Suppressor macrophage treated with lipopolysaccharide for 4 hours (primary cell): ENCODE measurements around the gene IRX6.

ENCODE experiments used
- DNase-seq: peaks from one replicate; pipeline ENCODE4 v3.0.0-alpha.2; 2020

IRX6 gene

DNA sequence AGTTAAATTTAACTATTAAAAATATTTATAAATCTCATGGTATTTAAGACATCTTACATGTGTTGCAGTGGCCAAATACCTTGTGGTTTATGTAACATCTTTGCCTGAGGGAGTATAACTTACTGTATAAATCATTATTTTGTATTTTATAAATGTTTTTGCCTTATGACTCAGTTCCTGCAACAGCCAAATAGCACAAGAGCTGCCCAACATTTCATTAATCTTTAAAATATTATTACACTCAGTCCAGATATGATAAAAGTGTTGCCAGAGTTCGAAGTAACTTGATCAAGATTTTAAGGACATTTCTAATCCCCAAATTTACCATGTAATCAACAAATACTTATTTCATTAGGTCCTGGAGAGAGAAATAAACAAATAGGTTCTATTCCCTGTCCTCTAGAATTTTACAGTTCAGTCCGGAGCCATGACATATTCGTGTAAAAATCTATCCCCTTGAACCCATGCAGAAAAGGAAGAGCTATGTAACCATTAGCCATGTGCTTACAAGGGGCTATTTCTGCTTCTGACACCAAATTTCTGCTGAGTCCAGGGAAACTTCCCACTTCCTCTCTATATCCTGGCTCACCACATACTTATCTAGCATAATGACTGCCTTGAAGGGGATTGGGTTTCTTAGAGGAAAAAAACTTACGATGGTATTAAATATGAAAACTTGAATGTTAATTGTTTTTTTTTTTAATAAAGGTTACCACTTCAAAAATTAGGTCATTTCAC lies 44.0 kb downstream of the IRX6 start:
- DNase-seq, result peak; percentile 46

DNA sequence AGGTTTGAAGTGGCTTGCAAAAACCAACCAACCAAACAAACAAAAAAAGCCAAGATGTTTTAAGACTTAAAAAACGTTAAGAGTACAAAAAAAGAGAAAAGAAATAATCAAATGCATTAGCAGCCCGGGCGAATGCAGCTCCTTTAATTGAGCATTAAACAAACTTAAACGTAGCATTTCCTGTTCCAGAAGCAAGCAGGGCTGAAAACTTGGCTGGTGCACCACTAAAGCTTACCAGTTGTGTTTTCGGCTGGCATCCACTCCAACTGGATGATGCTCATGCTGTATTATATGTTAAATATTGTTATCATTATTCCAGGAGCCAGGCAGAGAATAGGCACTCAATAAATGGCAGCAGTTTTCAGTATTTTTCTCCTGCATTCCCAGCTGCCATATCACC lies 45.1 kb downstream of the IRX6 start:
- DNase-seq, result no peak

DNA sequence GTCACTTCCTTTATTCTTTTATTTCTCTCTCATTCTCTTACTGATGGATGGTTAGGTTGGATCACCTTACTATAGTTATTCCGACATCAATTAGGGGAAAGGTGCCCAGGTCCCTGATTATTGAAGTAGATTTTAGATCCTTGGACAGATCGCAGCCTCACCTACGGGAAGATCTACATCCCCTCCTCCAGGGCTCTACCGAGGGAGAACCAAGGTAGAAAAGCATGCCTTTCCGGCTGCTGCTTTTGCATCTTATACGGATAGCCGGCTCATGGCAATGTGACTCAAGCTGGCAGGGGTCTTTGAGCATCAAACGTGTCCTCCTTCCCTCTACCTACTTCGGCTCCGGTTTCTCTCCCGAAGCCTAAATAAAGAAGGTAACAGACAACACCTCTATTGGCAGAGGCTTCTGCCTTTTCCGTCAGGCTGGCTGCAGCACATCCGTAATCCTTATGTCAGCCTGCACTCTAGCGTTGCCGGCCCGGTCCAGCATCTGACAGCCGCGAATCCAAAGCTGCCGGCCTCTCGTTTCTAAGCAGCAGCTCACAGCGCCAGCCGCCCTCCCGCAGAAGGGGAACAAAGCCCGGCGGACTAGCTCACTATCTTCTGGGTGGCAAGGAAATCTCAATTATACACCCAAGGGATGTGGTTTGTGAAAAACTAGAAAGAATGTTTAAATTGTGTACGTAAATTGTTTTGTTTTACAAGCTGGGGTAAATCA lies 46.9 kb downstream of the IRX6 start:
- DNase-seq, result peak; percentile 50

DNA sequence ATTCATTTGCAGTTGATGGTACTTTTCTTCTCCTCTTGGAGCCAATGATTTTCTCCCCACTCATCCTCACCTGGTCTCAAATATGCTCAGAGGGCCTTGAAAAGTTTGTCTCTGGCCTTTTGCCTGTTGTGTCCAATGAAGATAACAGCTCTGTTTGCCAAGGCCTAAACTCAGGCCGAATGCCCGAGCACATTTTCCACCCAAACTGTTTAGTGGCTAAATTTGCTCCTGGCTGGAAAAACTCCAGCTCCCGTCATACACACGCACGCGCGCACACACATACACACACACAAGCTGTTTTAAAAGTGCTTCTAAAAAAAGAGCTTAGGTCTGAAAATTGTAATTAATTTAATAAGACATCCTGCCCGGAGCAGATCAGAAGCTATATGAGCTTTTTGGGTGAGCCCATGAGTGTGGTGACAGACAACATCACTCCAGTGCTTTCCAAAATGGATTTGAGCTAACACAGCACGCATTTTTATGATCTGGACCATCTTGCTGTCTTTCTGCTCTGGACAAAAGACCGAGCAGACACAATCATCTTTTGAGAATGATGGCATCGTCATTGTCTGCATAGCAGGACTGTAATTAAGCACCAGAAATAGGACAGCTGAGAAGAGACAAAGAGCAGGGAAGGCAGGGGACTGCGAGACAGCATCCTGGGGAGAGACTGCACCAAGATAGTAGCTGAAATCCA lies 48.9 kb downstream of the IRX6 start:
- DNase-seq, result no peak

DNA sequence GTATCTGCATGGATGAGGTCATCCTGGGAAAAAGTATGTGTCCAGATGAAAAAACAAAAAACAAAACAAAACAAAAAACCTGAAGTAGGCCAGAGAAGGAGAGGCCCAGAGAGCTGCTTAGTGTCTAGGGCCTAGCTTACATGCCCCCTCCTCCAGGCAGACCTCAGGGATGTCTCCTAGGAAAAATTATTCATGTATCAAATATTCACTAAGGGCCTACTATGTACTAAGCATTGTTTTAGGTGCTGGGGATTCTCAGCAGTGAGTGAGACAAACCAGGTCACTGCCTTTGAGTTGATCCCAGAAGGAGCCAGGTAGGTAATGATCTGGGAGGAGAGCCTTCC lies 49.5 kb downstream of the IRX6 start:
- DNase-seq, result no peak

DNA sequence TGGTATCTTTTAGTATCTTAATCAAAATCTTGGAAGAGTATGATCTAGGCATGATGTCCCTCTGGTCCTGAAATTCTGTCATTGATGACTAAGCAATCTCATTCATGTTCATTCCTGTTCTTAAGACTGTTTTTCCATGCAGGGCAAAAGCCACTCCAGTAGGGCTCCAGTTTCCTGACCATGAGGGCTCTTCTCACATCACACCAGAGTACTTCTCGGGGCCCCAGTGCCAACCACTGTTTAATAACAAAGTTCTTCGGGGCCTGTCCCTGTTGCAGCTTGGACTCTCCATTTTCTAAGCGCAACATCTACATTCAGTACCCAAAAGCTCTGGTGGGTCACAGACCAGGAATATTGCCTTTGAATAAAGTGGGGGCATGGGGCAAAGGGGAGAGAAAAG lies 52.0 kb downstream of the IRX6 start:
- no peak for DNase-seq

DNA sequence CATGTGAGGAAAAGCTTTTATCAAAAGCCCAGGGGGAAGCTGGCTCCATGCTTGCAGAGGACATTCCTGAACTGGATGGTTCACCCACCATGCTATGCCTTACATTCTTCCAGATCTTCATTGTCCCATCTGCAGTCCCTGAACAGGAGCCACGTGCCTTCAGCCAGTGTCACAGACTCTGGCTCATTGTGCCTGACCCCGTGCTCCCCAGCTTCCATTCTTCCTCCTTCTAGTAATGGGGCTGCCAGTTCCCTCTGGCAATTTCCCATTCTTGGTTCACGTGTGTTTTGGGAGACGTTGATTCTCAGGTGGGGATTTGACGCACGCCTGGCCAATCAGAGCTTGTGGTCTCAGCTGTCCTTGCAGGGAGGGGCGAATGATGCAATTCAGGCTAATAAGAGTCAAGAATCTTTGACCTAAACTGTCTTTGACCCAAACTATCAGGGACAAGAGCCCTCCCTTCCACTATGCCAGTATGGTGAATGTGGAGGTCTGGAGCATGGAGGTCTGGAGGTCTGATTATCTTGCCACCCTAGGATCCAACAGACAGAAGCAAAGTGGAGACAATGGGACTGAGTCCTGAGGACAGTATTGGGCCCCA lies 52.7 kb downstream of the IRX6 start:
- no peak for DNase-seq

DNA sequence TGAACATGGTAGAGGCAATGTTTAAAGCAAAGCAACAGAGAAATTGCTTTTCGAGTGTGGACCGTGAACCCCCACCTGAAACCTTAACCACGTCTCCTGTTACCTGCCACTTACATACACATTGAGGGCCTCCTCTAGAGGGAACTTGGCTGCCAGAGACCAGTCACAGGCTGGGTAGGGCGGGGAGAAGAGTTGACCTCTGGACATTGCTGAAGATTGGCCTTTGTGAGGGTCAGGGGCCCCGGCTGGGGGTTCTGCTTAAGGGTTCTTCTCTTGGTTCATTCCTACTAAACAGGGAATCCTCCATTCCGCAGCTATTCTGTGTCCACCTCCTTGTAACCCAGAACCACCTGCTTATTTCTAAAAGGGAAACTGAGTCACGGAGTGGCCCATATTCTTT lies 53.8 kb downstream of the IRX6 start:
- DNase-seq, result no peak

DNA sequence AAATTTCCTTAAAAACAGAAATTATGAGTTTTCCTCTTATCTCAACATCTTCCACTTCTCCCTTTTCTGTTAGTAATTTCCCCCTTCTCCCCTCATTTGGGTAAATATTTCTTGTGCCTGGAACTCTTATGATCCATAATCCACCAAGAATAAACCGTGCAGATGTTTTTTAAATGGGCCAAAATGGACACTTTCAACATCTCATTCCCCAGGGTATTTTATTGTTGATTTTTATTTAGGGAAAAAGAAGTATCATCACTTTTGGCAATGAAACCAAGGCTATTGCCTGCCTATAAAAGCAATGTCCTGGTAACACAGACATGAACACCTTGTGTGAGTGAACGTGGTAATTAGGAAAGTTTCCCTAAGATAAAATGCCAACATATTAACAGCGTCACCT lies 54.6 kb downstream of the IRX6 start:
- no peak for DNase-seq

DNA sequence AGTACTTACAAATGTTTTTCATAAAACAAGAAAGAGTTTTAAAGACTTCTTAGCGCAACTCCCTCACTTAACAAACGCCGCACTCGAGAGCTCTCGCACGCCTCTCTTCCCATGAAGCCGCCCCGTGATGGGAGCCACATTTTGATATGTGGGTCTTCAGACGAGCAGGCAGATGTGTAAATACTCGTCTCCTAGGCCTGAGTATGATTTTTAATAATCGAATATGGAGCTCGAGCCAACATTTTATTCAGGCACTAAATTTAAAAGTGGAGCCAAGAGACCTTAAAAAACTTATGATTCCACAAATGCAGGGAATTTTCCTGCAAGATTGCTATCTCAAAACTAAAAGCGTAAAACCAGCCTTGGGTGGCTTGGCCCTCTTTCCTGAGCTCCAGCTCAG lies 55.4 kb downstream of the IRX6 start:
- DNase-seq, result no peak

DNA sequence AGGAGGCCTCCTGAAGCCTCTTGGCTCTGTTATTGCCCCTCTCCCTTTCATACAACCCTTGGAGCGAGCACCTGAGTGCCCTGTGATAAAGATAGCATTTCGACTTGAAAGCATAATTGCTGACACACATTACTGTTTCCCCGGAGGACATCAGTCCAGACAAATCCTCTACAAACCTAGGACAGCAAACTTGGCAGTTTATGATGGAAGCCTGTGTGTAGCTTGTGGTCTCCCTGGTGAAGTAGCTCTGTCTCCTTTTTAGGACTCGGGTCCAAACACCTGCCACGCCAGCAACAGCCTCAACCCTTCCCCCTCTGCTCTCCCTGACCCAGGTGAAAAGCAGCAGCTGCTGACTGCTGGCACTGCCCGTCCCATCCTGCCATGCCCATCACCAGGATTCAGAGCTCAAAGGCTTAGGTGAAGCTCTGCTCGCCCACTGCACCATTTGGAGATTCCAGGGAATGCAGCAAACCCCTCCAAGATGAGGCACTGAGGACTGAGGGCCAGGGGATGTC lies 55.9 kb downstream of the IRX6 start:
- no peak for DNase-seq
